ENCODE results near the gene FER. TPM values are rescaled to one million over a fixed set of nuclear protein-coding genes. Genes with fewer than 3 reads are reported as not detected.

The FER gene
- total and polyA plus RNA-seq, 2 of the 13 experiments (the other 11 are each of a cell fraction or from before 2014, with no cell fraction given), result 7.9 to 29.0 TPM

- ATAC-seq, result no peak
- WGBS (ENCODE audit: low lambda C conversion rate), result 0% methylated on average over 2 of the region's 2 CpGs
- in situ Hi-C loops (cut with HindIII; ENCODE audit: extremely low pct_ligation_motif_present, low pct_unique_long_range_greater_than_20kb) (no loop called here), intact Hi-C loops (cut with micrococcal nuclease; ENCODE audit: unreplicated experiment) (no loop called here)
- no peak overlapping the region for H3K4me3 ChIP-seq (replicated peaks in 1 of 3; ENCODE audit: insufficient read depth in 1 of 3, low read depth in 2 of 3, low read length in 3 of 3)
- no peaks in the 10 kb centered on the region for H3K79me2 ChIP-seq (ENCODE audit: insufficient read depth, low read length)
- H3K9ac ChIP-seq (ENCODE audit: insufficient read depth, low read depth, low read length), result no peak overlapping the region
- H3K9me3 ChIP-seq (ENCODE audit: low read length), result no peaks in the 10 kb centered on the region
- no peak for DNase-seq (ENCODE audit: low spot score)
- no peak overlapping the region for H3K4me2 ChIP-seq (ENCODE audit: low read depth, low read length)
- no peaks in the 10 kb centered on the region for H3K4me1 ChIP-seq (ENCODE audit: insufficient read depth, low read length)
- H3K27me3 ChIP-seq (ENCODE audit: control insufficient read depth in 1 of 2, insufficient read depth in 2 of 2, low read length in 2 of 2), result no peaks in the 10 kb centered on the region
- CTCF ChIA-PET (ENCODE audit: low intra/inter-chr PET ratio, low total read pairs), result no interaction called here
- FAIRE-seq, result no peak
- no TSS peak for BruUV-seq (replicated peaks)
- H2AFZ ChIP-seq (ENCODE audit: low read length), result no peak overlapping the region
- no peak overlapping the region for H3K27ac ChIP-seq (ENCODE audit: extremely low read length, insufficient read depth, low read length)
- H4K20me1 ChIP-seq (ENCODE audit: insufficient read depth, low read length), result no peaks in the 10 kb centered on the region
- H3K36me3 ChIP-seq (replicated peaks in 1 of 2; ENCODE audit: control insufficient read depth in 1 of 2, insufficient read depth in 2 of 2, low read length in 2 of 2), result no peaks in the 10 kb centered on the region
- POLR2A ChIA-PET, result no interaction called here
- no peak for TF ChIP-seq STAG1 (CRISPR knock-in tag; IDR thresholded peaks at IDR 0.05)
- TF ChIP-seq NR2F6 (IDR thresholded peaks at IDR 0.05), result no peak
- no peak for TF ChIP-seq NR2F6 (CRISPR knock-in tag; IDR thresholded peaks at IDR 0.05)
- TF ChIP-seq TBX3 (IDR thresholded peaks at IDR 0.05; ENCODE audit: borderline replicate concordance), result no peak
- no peak for TF ChIP-seq TAF15 (IDR thresholded peaks at IDR 0.05; ENCODE audit: low read depth, low read length, poor library complexity, severe bottlenecking)
- no peak for TF ChIP-seq ZNF430 (CRISPR knock-in tag; IDR thresholded peaks at IDR 0.05)
- no peak for TF ChIP-seq TEF (CRISPR knock-in tag; IDR thresholded peaks at IDR 0.05)
- TF ChIP-seq KAT2B (IDR thresholded peaks at IDR 0.05; ENCODE audit: borderline replicate concordance, low read depth, low read length), result no peak
- TF ChIP-seq ZNF10 (CRISPR knock-in tag; IDR thresholded peaks at IDR 0.05; ENCODE audit: borderline replicate concordance, low read depth), result no peak
- TF ChIP-seq LCORL (IDR thresholded peaks at IDR 0.05), result no peak
- TF ChIP-seq LCORL (CRISPR knock-in tag; IDR thresholded peaks at IDR 0.05), result no peak
- TF ChIP-seq CEBPB (IDR thresholded peaks at IDR 0.05; ENCODE audit: borderline replicate concordance, low read depth, low read length), result no peak
- no peak for TF ChIP-seq ZNF704 (CRISPR knock-in tag; IDR thresholded peaks at IDR 0.05; ENCODE audit: borderline replicate concordance)
- TF ChIP-seq KIAA2018 (CRISPR knock-in tag; IDR thresholded peaks at IDR 0.05; ENCODE audit: borderline replicate concordance), result no peak
- no peak for TF ChIP-seq ARHGAP35 (CRISPR knock-in tag; IDR thresholded peaks at IDR 0.05; ENCODE audit: borderline replicate concordance)
Observed at GRCh38 chr5:109230369-109230768, 482.7 kb downstream of the FER start.

Measured in HepG2 (cell line).